GM23338 (cell line): ENCODE data around the gene MAP3K9. TPM values are rescaled to one million over a fixed set of nuclear protein-coding genes. Genes with fewer than 3 reads are reported as not detected.

Experiments
- ATAC-seq: fragments of 200-7000 bp; cut with Tn5 transposase; 3 replicates; pipeline ENCODE4 v1.9.1; 2020
- DNase-seq: peaks from one replicate; pipeline ENCODE4 v3.0.0-alpha.2; 2015; ENCODE audit warnings: low spot score
- H2AFZ ChIP-seq: fragments of 200-600 bp; sonication (generic); 2 replicates; pipeline ENCODE4 v1.8.0; 2016; ENCODE audit warnings: antibody characterized with exemption, mild to moderate bottlenecking, moderate library complexity
- H3F3A ChIP-seq: fragments of 200-600 bp; sonication (generic); replicated peaks from 2 replicates; pipeline ENCODE4 v1.8.0; 2017; ENCODE audit warnings: antibody characterized with exemption, mixed run types, low read depth
- H3K27ac ChIP-seq: fragments of 200-600 bp; sonication (generic); 2 replicates; pipeline ENCODE4 v1.6.1; 2016; ENCODE audit warnings: low read depth
- H3K27me3 ChIP-seq: fragments of 200-600 bp; sonication (generic); 2 replicates; pipeline ENCODE4 v1.8.0; 2016; ENCODE audit warnings: mild to moderate bottlenecking, mixed run types, moderate library complexity; ENCODE audit not compliant: insufficient read depth
- H3K36me3 ChIP-seq: fragments of 200-600 bp; sonication (generic); 2 replicates; pipeline ENCODE4 v1.8.0; 2016; ENCODE audit warnings: mild to moderate bottlenecking; ENCODE audit not compliant: insufficient read depth
- H3K4me1 ChIP-seq: fragments of 200-600 bp; sonication (generic); 2 replicates; pipeline ENCODE4 v1.8.0; 2016; ENCODE audit warnings: mild to moderate bottlenecking, moderate library complexity; ENCODE audit not compliant: insufficient read depth
- H3K4me2 ChIP-seq: fragments of 200-600 bp; sonication (generic); 2 replicates; pipeline ENCODE4 v1.7.1; 2017; ENCODE audit warnings: mixed run types
- H3K4me3 ChIP-seq: fragments of 200-600 bp; sonication (generic); 2 replicates; pipeline ENCODE4 v1.6.1; 2016; ENCODE audit warnings: mixed run types
- H3K79me2 ChIP-seq: fragments of 200-600 bp; sonication (generic); replicated peaks from 2 replicates; pipeline ENCODE4 v1.8.0; 2017; ENCODE audit warnings: mild to moderate bottlenecking; ENCODE audit not compliant: insufficient read depth
- H3K9me2 ChIP-seq: fragments of 200-600 bp; sonication (generic); 2 replicates; pipeline ENCODE4 v1.8.0; 2017; ENCODE audit not compliant: insufficient read depth
- H4K20me1 ChIP-seq: fragments of 200-600 bp; sonication (generic); replicated peaks from 2 replicates; pipeline ENCODE4 v1.8.0; 2017; ENCODE audit warnings: mild to moderate bottlenecking; ENCODE audit not compliant: insufficient read depth
- H3K27ac Mint-ChIP-seq: 2 replicates; pipeline ENCODE4 v1.8.0; 2020; ENCODE audit warnings: inconsistent platforms, mild to moderate bottlenecking, moderate library complexity, mixed read lengths
- H3K27me3 Mint-ChIP-seq: 3 replicates; pipeline ENCODE4 v1.8.0; 2022; ENCODE audit warnings: low read depth, mild to moderate bottlenecking, moderate library complexity, mixed read lengths, inconsistent platforms; ENCODE audit not compliant: insufficient read depth, poor library complexity
- H3K36me3 Mint-ChIP-seq: 3 replicates; pipeline ENCODE4 v1.8.0; 2021; ENCODE audit warnings: low read depth, mild to moderate bottlenecking, inconsistent platforms, moderate library complexity, mixed read lengths
- H3K4me1 Mint-ChIP-seq: 3 replicates; pipeline ENCODE4 v1.8.0; 2020; ENCODE audit warnings: mild to moderate bottlenecking, inconsistent platforms, mixed read lengths
- H3K4me3 Mint-ChIP-seq: 3 replicates; pipeline ENCODE4 v1.8.0; 2021; ENCODE audit warnings: moderate library complexity, mild to moderate bottlenecking, inconsistent platforms, mixed read lengths
- H3K9me3 Mint-ChIP-seq: 3 replicates; pipeline ENCODE4 v1.8.0; 2020; ENCODE audit warnings: moderate library complexity, mild to moderate bottlenecking, inconsistent platforms, mixed read lengths
- CREB1 ChIP-seq: fragments of 250-450 bp; sonication (Bioruptor Pico); IDR thresholded peaks from 2 replicates; pipeline ENCODE4 v1.5.0; 2020; ENCODE audit warnings: low read depth, mild to moderate bottlenecking, moderate library complexity
- EZH2 ChIP-seq: fragments of 200-600 bp; sonication (generic); IDR thresholded peaks from one replicate; pipeline ENCODE4 v1.8.0; 2017; ENCODE audit warnings: antibody characterized with exemption, mild to moderate bottlenecking, low read depth; ENCODE audit not compliant: unreplicated experiment
- EZH2phosphoT487 ChIP-seq: fragments of 200-600 bp; sonication (generic); IDR thresholded peaks from one replicate; pipeline ENCODE4 v1.8.1; 2018; ENCODE audit warnings: antibody characterized with exemption; ENCODE audit not compliant: unreplicated experiment
- JUNB ChIP-seq: IDR thresholded peaks from one replicate; pipeline ENCODE4 v1.6.1; 2016; ENCODE audit warnings: antibody characterized with exemption; ENCODE audit not compliant: unreplicated experiment
- NANOG ChIP-seq: IDR thresholded peaks from 2 replicates; pipeline ENCODE4 v1.6.1; 2016; ENCODE audit warnings: antibody characterized with exemption, borderline replicate concordance
- POLR2AphosphoS5 ChIP-seq: IDR thresholded peaks from 2 replicates; pipeline ENCODE4 v1.6.1; 2016; ENCODE audit warnings: antibody characterized with exemption, low read depth
- REST ChIP-seq: IDR thresholded peaks from one replicate; pipeline ENCODE4 v1.6.1; 2018; ENCODE audit warnings: antibody characterized with exemption; ENCODE audit not compliant: unreplicated experiment
- STAT1 ChIP-seq: IDR thresholded peaks from one replicate; pipeline ENCODE4 v1.6.1; 2016; ENCODE audit warnings: antibody characterized with exemption; ENCODE audit not compliant: unreplicated experiment
- ZNF114 ChIP-seq: fragments of 250-450 bp; sonication (Bioruptor Pico); IDR thresholded peaks from 2 replicates; pipeline ENCODE4 v1.5.0; 2020; ENCODE audit warnings: mild to moderate bottlenecking, moderate library complexity
- ZNF331 ChIP-seq: fragments of 250-450 bp; sonication (Bioruptor Pico); IDR thresholded peaks from 2 replicates; pipeline ENCODE4 v1.5.0; 2020; ENCODE audit warnings: low read depth, mild to moderate bottlenecking, moderate library complexity
- polyA plus RNA-seq: library from polyadenylated mRNA; unstranded; fragments of >200 nt; fragmentation: Nextera tagmentation; extraction: Ambion mirVana; gene quantifications from 2 replicates; pipeline ENCODE4 v1.2.1, GENCODE V29; 2016
- total RNA-seq: library from RNA; depleted of rRNA; stranded (reverse); fragments of >200 nt; shearing (Covaris generic); gene quantifications from 2 replicates; pipeline ENCODE4 v1.2.3, GENCODE V29; 2014
- TF ChIP-seq, protein P1 (sequence below): IDR thresholded peaks from 2 replicates; pipeline ENCODE4 v1.6.1; 2016; ENCODE audit warnings: antibody characterized with exemption

MAP3K9 gene
- total and polyA plus RNA-seq, 2 experiments from 2014 or later: 5.3 to 30.8 TPM

DNA sequence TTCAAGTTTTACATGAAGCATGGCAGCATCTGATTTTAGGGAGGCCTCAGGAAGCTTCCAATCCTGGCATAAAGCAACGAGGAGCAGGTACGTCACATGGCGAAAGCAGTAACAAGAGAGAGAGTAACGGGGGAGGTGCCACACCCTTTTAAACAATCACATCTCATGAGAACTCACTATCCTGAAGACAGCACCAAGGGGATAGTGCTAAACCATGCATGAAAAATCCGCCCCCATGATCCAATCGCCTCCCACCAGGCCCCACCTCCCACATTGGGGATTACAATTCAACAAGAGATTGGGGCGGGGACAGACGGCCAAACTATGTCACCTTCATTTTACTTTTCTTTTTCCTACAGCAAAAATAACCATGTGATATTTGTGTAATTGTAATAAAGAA is 7.2 kb upstream of the MAP3K9 start (continued):
- TF ChIP-seq REST (no peak), EZH2 (no peak), ZNF331 (CRISPR knock-in tag) (no peak), CREB1 (no peak), STAT1 (no peak)

GRCh38 chr14:70814466-70814865 is 5.2 kb upstream of the MAP3K9 start:
- Histone ChIP-seq H4K20me1 (0 out of 2 replicates have a peak, but pooled peaks cover 3% of the 10 kb centered on the region), H3K27me3 (peaks cover 4% of the 10 kb centered on the region; the same call in 1 of the 2 replicates), H3K79me2 (peaks cover 28% of the 10 kb centered on the region), H3K9me2 (no peaks in the 10 kb centered on the region), H3K4me2 (no peak overlapping the region), H3F3A (no peaks in the 10 kb centered on the region), H2AFZ (no peak overlapping the region), H3K4me1 (peaks cover 26% of the 10 kb centered on the region), H3K27ac (no peak overlapping the region), H3K36me3 (no peaks in the 10 kb centered on the region), H3K4me3 (no peak overlapping the region)
- H3K4me1 Mint-ChIP-seq: peaks cover 7% of the 10 kb centered on the region
- H3K9me3 Mint-ChIP-seq: no peaks in the 10 kb centered on the region
- H3K27me3 Mint-ChIP-seq: no peaks in the 10 kb centered on the region
- no peak for ATAC-seq
- H3K36me3 Mint-ChIP-seq: peaks cover 4% of the 10 kb centered on the region; the same call in 1 of the 3 replicates
- H3K27ac Mint-ChIP-seq: no peak overlapping the region
- DNase-seq: no peak
- H3K4me3 Mint-ChIP-seq: no peak overlapping the region
- TF ChIP-seq POLR2AphosphoS5: no peak
- TF ChIP-seq CREB1: no peak
- no peak for TF ChIP-seq EZH2phosphoT487
- TF ChIP-seq STAT1: no peak
- TF ChIP-seq, protein P1, sequence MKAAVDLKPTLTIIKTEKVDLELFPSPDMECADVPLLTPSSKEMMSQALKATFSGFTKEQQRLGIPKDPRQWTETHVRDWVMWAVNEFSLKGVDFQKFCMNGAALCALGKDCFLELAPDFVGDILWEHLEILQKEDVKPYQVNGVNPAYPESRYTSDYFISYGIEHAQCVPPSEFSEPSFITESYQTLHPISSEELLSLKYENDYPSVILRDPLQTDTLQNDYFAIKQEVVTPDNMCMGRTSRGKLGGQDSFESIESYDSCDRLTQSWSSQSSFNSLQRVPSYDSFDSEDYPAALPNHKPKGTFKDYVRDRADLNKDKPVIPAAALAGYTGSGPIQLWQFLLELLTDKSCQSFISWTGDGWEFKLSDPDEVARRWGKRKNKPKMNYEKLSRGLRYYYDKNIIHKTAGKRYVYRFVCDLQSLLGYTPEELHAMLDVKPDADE: no peak
- TF ChIP-seq JUNB: no peak
- TF ChIP-seq EZH2: no peak
- TF ChIP-seq REST: no peak
- no peak for TF ChIP-seq ZNF114
- TF ChIP-seq NANOG: no peak
- TF ChIP-seq ZNF331 (CRISPR knock-in tag): no peak
